ENCODE data around the gene LSM14A.
"Not testable (repeated sequence)": the region's sequence is repeated elsewhere in the genome, so short reads cannot be mapped to it uniquely, and the experiment has no call there.

LSM14A gene

DNA sequence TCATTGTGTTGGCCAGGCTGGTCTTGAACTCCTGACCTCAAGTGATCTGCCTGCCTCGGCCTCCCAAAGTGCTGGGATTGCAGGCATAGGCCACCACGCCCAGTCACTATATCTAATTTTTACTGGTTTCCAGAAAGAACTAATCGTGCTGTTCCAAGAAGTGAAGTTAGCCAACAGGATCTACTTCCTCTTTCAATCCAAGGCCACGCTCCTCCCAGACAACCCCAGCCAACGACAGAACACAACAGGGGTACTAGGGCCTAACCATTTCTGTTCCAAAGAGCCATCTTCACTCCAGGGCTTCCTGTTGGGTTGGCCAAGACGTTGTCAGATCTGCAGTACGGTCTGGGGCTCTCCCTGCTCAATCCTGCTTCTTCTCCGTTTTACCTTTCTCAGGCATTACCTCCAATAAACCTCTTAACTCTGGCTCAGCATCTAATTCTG is 7.0 kb upstream of the LSM14A start:
- DNase-seq (ENCODE audit: low read depth) = no peak
- TF ChIP-seq, protein P1, sequence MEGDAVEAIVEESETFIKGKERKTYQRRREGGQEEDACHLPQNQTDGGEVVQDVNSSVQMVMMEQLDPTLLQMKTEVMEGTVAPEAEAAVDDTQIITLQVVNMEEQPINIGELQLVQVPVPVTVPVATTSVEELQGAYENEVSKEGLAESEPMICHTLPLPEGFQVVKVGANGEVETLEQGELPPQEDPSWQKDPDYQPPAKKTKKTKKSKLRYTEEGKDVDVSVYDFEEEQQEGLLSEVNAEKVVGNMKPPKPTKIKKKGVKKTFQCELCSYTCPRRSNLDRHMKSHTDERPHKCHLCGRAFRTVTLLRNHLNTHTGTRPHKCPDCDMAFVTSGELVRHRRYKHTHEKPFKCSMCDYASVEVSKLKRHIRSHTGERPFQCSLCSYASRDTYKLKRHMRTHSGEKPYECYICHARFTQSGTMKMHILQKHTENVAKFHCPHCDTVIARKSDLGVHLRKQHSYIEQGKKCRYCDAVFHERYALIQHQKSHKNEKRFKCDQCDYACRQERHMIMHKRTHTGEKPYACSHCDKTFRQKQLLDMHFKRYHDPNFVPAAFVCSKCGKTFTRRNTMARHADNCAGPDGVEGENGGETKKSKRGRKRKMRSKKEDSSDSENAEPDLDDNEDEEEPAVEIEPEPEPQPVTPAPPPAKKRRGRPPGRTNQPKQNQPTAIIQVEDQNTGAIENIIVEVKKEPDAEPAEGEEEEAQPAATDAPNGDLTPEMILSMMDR (IDR thresholded peaks at IDR 0.05; ENCODE audit: low read length, missing control alignments) = no peak
- H3K4me3 ChIP-seq (replicated peaks; ENCODE audit: low read depth, low read length) = no peak overlapping the region

DNA sequence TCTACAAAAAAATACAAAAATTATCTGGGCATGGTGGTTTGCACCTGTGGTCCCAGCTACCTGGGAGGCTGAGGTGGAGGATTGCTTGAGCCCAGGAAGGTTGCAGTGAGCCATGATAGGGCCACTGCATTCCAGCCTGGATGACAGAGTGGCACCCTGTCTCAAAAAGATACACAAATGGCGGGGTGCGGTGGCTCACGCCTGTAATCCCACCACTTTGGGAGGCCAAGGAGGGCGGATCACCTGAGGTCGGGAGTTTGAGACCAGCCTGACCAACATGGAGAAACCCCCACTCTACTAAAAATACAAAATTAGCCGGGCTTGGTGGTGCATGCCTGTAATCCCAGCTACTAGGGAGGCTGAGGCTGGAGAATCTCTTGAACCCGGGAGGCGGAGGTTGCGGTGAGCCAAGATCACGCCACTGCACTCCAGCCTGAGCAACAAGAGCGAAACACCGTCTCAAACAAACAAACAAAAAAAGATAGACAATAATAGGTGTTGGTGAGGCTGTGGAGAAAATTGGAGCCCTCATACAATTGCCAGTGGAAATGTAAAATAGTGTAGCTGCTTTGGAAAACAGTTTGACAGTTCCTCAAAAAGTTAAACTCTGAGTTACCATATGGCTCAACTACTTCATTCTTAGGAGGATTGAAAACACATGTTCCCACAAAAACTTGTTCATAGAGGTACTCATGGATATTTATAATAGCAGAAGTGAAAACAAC is 2.7 kb upstream of the LSM14A start:
- not testable (repeated sequence) for H3K4me3 ChIP-seq (replicated peaks; ENCODE audit: low read depth, low read length); DNase-seq (ENCODE audit: low read depth)

DNA sequence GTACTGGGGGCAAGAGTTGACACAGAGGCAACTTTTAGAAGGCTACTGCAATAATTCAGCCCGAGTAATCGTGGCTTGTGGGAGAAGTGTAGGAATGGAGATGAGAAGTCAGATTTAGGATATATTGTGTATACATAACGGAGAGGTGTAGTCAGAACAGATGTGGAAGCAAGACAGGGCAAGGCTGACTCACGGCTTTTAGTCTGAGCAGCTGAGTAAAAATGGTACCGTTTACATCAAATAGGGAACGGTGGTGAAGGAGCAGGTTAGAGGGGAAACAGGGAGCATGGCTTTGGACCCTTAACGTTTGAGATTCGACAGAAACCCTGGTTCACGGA is 796 bp upstream of the LSM14A start:
- peak; percentile 37 for DNase-seq (ENCODE audit: low read depth)
- peak overlapping the region; percentile 91 for H3K4me3 ChIP-seq (replicated peaks; ENCODE audit: low read depth, low read length)
- TF ChIP-seq, protein P1 (IDR thresholded peaks at IDR 0.05; ENCODE audit: low read length, missing control alignments) = no peak

DNA sequence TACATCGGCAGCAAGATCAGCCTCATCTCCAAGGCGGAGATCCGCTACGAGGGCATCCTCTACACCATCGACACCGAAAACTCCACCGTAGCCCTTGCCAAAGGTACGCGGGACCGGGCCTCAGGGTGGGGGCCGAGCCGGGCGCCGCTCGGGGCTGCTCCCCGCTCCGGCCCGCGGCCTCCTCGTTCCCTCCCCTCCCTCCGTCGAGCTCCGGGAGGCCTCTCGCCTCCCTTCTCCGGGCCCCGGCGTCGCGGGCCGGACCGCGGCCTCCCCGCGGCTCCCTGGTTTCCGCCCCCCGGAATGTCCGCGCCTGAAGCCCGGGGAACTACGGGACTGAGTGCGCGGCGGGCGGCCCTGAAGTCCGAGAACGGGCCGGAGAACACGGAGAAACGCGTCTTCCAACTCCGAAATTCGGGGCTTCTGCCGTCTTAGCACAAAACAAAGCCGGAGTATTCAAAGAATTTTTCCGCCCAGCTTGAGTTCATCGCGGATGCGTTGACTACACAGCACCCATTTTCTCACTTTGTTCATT is 423 bp downstream of the LSM14A start:
- DNase-seq (ENCODE audit: low read depth) = no peak
- TF ChIP-seq, protein P1 (IDR thresholded peaks at IDR 0.05; ENCODE audit: low read length, missing control alignments) = no peak
- H3K4me3 ChIP-seq (replicated peaks; ENCODE audit: low read depth, low read length) = peak overlapping the region; percentile 91

DNA sequence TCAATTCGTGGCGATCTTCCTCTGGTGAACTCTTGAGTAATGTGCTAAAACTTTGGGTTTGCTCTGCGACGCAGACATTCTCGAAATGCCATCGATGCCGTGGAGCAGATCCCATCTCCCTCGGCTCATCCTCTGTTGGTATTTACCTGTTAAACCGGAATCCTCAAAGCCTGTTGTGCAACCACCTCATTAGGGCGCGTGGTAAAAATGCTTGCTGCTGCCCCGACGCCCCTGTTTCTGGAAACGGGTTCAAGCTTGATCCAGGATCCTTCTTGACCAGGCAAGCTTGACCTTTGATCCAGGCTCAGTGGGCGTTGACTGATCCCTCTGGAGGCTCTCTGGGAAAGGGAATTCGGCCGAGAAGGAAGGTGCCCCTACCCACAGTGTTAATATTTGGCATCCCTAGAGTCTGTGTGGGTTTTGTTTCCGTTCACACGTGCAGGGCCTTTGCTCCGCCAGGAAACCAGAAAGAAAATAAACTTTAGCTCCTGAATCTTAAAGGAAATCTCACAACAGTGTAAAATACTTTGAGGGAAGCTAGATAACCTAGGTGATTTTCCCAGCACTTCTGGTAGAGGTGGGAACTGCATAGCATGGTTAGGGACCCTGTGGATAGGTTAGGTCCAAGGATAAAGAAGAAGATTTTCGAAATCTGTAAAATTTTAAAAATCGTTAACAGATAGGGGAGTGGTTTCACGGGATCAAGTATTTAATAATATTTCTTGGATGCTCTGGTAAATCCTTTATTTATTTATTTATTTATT is 1.1 kb downstream of the LSM14A start:
- peak overlapping the region; percentile 91 for H3K4me3 ChIP-seq (replicated peaks; ENCODE audit: low read depth, low read length)
- TF ChIP-seq, protein P1 (IDR thresholded peaks at IDR 0.05; ENCODE audit: low read length, missing control alignments) = no peak
- peak; percentile 55 for DNase-seq (ENCODE audit: low read depth)

DNA sequence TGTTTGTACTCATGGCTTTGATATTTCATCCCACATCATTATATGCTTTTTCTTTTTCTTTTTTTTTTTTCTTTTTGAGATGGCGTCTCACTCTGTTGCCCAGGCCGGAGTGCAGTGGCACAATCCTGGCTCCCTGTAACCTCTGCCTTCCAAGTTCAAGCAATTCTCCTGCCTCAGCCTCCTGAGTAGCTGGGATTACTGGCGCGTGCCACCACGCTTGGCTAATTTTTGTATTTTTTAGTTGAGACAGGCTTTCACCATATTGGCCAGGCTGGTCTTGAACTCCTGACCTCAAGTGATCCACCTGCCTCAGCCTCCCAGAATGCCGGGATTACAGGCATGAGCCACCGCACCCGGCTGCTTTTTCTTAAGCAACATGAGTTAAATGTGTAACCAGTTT is 2.9 kb downstream of the LSM14A start:
- DNase-seq (ENCODE audit: low read depth); H3K4me3 ChIP-seq (replicated peaks; ENCODE audit: low read depth, low read length): not testable (repeated sequence)

DNA sequence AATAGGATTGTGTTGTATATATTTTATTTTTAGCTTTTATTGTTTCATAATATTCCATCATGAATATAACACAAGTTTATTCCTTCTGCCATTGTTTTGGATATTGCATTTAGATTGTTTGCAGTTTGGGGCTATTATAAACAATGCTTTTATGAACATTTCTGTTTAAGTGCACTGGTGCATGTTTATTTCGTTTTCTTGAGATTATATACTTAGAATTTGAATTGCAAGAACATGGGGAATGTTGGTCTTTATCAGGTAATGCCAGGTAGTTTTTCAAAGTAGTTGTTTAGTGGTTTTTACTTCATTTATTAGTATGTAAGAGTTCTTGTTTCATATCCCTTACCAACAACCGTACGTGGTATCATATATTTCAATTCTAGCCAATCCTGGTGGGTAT is 4.3 kb downstream of the LSM14A start:
- no peak for DNase-seq (ENCODE audit: low read depth)
- TF ChIP-seq, protein P1 (IDR thresholded peaks at IDR 0.05; ENCODE audit: low read length, missing control alignments) = no peak
- no peak overlapping the region for H3K4me3 ChIP-seq (replicated peaks; ENCODE audit: low read depth, low read length)

DNA sequence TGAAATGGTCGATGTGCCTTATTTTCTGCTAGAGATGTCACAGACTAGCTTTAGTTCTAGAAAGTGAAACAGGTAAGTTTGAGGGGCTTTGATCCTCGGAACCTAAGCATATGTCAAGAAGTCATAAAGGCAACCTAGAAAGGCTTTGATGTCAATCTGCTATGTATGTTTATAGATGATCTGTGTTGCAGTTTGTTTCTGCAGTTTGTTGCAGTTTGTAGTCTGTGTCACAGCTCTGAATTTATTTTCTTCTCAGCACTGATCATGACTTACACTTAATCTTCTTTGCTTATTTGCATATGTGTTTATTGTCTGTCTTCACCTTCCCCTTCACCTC is 5.9 kb downstream of the LSM14A start:
- no peak for DNase-seq (ENCODE audit: low read depth)
- no peak overlapping the region for H3K4me3 ChIP-seq (replicated peaks; ENCODE audit: low read depth, low read length)

More for the DNA sequence above, 5.9 kb downstream of the LSM14A start:
- TF ChIP-seq, protein P1 (IDR thresholded peaks at IDR 0.05; ENCODE audit: low read length, missing control alignments) = no peak
